Neural progenitor cell (in vitro differentiated cells): Measurements from ENCODE around the gene ALK.

Experiments
- CTCF ChIP-seq: fragments of 200-600 bp; sonication (generic); IDR thresholded peaks from 2 replicates; pipeline ENCODE4 v1.5.1; 2017; ENCODE audit warnings: antibody characterized with exemption, mild to moderate bottlenecking
- EZH2 ChIP-seq: fragments of 200-600 bp; sonication (generic); IDR thresholded peaks from 2 replicates; pipeline ENCODE4 v1.6.1; 2017; ENCODE audit warnings: antibody characterized with exemption, mild to moderate bottlenecking, moderate library complexity
- EZH2phosphoT487 ChIP-seq: fragments of 200-600 bp; sonication (generic); IDR thresholded peaks from 2 replicates; pipeline ENCODE4 v1.6.1; 2017; ENCODE audit warnings: antibody characterized with exemption

- TF ChIP-seq CTCF: no peak
- TF ChIP-seq EZH2: no peak
- no peak for TF ChIP-seq EZH2phosphoT487
These were observed 104.7 kb downstream of the ALK start for GRCh38 chr2:29816651-29817050.
